AG08395 (cell line): Measurements from ENCODE around the gene DENND1A.
A peak's percentile ranks its signal among the peaks of the same experiment; 100 is the strongest.
"Not testable (repeated sequence)": the region's sequence is repeated elsewhere in the genome, so short reads cannot be mapped to it uniquely, and the experiment has no call there.

Experiments used
- DNase-seq: peaks from one replicate; pipeline ENCODE4 v3.0.0; 2012; ENCODE audit warnings: mixed read lengths, low spot score

DENND1A gene

DNA sequence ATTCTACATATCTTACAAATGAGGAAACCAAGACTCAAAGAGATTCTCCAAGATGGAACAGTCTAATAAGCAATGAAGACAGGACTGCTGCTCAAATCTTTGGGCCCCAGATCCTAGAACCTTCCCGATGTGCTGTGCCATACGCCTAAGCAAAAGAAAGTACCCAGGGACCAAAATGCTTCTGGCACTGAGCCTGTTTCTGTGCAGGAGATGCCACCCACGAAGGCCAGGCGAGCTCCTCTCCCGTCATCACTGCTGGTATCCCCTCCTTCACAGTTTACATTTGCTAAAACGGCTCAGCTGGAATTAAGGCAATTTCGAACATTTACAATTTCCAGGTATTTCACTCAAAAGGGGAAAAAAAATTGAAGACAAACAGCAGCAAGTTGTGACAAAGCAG is 277.5 kb downstream of the DENND1A start:
- DNase-seq = no peak

DNA sequence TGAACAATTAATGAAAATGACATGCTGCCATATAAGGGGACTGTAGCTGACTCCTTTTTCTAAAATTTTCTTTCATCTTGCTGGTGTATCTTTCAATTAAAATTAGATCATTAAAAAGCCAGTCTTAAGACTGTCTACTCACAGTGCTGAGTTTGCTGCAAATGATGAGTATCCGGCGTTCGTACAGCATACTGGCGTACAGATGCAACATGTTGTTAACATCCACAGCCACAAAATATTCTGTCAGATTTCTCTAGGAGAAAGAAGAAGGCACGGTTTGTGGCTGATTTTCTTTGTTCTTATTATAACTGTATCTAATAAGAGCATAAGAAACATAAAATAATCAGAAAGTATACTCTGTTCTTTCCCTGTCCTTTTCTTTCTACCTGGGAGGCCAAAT is 278.1 kb downstream of the DENND1A start:
- no peak for DNase-seq

DNA sequence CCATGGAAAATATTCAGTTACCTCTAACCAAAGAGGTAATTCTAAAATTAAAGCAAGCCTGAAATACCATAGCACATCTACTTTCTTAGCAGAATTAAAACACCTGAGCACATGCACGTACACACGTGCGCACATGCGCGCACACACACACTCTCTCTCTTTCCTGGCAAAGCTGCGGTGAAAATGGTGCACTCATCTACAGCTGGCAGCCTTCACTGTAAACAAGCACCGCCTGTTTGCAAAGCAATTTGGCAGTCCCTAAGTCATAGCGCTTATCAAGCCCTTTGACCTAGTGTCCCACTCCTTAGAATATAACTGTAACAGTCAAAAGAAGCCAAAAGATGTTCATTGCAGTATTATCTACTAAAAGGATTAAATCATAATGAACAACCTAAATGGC is 278.7 kb downstream of the DENND1A start:
- no peak for DNase-seq

DNA sequence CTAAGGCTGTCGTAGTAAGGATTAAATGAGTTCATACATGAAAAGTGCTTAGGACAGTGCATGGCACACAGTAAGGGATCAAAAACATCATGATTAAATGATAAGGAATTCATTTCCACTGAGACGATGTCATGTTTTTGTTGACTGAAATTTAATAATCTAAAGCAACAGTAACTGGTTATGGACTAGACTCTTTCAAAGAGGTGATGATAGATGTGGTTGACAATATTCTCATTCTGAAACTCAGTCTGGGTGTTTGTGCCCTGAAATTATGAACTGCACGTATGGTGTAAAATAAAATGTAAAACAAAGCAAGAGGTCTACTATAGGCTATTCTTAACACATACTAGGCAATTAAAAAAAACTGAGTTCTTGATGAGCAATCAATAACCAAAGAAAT is 280.0 kb downstream of the DENND1A start:
- DNase-seq = no peak

DNA sequence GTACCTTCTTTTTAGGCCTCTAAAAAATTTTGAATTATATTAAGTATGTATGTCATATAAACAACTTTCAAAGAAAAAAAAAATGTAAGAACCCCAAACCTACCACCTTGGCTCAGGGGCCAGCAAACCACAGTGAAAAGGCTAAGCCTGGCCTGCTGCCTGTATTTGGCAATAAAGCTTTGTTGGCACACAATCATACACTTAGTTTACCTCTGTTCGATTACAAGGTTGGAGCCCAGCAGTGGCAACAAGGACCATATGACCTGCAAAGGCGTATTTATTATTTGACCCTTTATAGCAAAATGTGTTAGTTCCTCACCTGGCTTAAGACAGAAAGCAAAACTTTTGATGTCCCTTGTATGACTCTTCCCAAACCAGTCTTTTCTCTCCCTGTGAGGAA is 282.8 kb downstream of the DENND1A start:
- no peak for DNase-seq

DNA sequence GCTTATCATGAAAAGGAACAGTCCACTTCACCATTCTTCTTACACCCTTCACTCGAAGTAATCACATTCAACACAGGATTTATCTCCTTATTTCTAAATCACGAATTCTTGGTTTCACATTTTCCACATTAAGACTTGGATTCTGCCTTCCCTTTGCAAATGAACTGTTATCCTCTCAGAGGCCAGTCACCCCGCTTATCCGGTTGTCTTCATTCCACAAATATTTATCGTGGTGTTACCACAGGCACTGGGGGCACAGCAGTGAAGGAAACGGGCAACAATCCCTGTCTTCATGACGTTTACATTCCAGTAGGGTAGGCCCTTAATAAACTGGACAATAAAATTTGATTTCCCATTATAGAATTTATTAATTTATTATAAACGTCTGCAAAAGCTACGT is 284.2 kb downstream of the DENND1A start:
- no peak for DNase-seq

DNA sequence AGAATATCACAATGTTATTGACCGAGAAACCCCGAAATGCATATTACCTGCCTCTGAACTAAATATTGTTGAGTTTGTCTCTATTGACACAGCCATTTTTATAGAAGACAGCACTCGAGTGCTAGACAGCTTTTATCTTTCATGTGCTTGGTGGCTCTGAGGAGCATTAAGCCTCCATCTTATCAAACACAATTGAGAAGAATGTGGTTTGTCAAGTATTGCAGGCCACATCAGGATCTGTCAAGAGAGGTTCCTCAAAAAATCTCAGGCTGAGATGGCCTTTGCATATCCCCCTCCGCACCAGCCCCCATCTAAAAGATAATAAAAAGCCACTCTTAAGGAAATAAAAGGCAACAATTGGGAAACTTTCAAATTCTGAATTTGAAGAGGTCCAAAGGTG is 284.8 kb downstream of the DENND1A start:
- no peak for DNase-seq

DNA sequence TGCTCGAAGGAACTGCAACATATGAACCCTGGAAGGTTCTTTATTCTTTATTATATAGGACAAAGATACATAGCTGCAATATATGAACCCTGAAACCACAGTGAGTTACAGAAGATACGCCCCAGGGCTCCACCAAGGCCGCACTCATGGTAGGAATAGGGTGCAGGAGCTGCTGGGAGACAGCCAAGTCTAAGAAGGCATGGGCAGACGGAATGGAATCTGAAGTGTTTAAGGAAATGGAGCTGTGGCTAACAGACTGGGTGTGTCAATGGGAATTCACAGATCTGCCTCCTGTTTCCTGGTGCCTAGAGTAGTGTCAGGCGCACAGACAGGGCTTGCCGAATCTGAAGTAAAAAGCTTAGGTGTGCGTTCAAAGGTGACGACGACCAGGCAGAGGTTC is 286.4 kb downstream of the DENND1A start:
- no peak for DNase-seq

DNA sequence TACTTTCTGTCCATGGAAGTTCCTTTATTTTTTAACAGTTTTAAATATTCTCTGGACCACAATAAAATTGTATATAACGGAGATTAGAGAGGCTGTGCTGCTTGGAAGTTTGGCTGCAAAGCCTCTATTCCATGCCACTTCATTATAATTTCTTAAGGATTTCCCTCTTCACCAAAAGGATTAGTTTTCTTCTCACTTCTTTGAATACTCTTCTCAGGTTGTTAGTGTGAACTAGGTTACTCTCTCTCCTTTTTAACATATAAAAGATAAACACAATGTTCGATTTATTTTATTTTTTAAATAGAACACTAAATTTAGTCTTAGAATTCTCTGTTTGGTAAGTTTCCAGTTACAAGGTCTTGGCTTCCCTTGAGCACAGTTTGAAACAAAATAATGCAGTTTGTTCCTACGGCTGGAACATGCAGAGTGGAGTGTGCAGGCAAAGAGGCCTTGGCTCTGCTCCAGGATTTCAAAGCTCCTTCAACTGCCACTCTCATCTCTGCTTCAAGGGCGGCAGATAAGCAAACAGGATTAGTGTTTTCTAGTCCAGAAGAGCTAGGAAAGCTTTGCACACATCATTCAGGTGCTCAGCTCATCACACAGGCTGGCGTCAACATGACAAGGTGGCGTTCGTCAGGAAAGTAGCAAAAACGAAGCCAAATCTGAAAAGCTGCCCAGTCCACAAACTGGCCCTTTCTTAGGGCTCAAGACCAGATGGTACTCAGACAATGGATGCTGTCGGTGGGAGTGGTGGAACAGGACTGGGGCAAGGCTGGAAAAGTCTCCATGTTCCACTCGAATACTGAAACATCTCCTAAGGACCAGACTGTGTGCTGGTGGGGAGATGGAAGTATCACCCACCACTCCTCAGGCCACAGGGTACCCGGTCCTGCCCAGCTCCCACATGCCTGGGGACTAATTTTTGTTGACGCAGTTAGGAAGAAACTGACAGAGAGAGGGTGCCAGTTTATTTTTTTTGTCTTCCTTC is 287.3 kb downstream of the DENND1A start:
- DNase-seq = no peak

DNA sequence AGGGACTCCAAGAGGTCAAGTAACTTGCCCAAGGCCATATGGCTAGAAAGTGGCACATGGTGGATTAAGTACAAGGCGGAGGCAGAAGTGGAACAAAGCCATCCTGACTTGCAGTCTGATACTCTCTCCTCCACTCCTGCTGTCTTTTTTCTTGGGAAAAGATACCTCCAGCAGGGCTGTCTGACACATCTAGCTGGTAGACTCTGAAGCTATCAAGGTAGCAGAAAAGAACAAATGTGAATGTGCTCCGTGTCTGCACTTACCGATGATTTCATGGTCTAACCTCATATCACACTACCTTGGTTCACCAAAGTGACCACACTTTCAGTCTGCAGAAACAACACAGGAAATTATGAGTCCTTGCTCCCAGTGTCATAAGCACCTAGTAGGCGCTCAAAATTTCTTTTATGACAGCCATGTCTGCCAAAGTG is 289.1 kb downstream of the DENND1A start:
- DNase-seq = no peak

DNA sequence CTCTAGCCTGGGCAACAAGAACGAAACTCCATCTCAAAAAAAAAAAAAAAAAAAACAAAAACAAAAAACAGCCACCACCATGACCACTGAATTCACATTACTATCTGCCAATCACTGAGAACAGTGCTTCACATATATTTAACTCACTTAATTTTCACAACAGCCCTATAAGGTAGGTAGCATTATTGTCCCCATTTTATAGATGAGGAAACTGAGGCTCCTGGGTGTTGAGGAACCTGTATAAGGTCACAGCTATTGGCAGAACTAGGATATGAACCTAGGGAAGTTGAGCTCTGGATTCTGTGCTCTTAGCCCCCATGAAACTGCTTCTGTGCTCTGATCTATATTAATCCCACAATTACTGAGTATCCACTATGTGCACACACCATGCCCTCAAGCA is 290.2 kb downstream of the DENND1A start:
- DNase-seq = no peak

DNA sequence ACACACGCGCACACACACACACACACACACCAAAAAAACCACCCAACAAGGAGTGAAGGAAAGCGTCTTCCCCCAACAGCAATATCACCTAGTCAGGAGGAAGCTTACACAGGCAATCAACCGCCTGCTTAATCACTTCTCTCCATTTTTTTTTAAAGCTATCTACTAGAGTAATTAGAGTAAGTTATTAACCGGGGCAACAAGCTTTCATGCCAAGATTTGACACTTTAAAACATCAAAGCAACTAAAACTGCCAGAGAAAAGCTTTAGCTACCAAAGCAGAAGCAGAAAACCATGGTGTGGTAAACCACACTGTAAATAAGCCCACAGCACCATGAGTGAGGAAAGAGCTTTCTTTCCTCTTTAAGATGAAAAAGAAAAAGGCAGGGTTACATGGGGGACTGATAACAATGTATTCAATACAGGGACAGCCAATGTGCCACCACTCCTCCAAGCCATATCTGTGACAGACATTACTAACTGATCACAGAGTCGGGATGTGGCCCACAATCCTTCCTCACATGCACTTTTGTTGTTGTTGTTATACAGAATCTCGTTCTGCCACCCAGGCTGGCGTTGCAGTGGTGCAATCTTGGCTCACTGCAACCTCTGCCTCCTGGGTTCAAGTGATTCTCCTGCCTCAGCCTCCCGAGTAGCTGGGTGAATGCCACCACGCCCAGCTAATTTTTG is 291.8 kb downstream of the DENND1A start:
- DNase-seq = no peak

DNA sequence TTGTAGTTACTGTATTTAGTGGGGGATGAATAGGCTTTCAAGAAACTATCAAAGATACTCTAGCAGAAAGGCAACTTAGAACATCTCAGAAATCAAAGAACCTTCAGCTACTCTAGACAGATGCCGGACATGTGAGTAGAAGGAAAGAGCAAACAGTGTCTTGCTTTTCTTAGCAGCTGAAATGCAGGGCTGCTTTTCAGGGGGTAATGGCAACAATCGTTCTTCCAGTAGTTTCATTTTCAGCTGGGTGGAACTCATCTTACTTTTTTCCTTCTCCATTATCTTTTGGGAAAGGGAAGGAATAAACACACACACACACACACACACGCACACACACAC is 292.4 kb downstream of the DENND1A start:
- DNase-seq = peak; percentile 10

DNA sequence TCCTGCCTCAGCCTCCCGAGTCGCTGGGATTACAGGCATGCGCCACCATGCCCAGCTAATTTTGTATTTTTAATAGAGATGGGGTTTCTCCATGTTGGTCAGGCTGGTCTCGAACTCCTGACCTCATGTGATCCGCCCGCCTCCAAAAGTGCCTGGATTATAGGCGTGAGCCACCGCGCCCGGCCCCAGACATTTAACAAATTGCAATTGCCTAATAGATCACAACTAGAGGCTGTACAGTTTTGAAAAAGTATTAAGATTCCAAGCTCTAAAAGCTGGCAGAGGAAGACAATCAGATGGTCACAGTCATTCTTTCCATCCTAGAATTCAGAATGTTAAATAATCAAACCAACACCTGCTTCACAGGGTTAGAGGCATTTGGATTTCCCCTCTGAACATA is 293.1 kb downstream of the DENND1A start:
- not testable (repeated sequence) for DNase-seq

DNA sequence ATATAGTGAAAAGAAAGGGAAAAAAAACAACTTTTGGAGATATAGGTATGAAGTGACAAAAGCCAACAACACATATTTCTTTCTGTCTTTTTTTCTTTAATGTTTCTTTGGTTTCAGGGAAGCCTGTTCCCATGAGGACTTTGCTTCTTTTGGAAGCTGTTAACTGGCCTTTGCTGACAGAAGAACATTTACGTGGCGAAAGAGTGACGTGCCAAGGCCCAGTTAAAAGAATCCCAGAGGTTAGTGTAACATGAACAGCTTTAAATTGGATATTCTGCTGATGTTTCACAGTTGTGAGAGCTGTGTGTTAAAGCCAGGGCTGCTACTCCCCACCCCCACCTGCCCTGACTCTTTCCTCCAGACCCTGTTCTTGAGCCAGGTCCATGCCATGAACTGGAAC is 298.1 kb downstream of the DENND1A start:
- no peak for DNase-seq

DNA sequence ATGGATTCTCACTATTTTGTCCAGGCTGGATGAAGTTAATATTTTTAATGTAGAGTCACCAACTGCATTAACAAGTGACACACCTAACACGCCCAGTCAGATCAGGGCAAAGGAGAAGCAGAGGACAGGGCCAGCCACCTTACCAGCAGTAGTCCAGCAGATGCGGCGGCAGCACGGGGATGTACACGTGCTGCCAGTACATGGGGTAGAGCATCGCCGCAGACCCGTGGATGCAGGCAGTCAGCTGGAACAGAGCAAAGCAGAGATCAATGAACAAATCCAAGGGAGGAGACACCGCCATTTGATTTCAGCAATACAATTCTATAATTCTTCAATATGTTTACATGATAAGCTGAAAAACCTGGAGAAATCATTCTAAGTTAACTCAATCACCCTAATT is 299.7 kb downstream of the DENND1A start:
- no peak for DNase-seq

DNA sequence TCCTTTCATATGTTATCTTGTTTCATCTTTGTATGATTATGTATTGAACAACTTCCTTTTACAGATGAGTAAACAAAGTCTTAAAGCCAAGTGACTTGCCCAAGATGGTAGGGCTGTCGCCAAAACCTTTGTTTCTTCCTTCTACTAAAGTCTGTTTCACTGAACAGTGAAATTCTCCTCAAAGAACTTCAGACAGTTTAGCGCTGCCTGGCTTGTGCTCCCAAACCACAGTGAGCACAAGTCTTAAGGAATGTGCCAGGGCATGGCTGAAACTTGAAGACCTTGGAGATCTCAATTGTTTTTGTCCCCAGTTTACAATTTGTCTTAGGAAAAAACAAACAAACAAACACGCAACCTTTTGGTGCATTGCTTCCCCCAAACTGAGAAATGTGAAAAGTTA is 300.4 kb downstream of the DENND1A start:
- DNase-seq = no peak

DNA sequence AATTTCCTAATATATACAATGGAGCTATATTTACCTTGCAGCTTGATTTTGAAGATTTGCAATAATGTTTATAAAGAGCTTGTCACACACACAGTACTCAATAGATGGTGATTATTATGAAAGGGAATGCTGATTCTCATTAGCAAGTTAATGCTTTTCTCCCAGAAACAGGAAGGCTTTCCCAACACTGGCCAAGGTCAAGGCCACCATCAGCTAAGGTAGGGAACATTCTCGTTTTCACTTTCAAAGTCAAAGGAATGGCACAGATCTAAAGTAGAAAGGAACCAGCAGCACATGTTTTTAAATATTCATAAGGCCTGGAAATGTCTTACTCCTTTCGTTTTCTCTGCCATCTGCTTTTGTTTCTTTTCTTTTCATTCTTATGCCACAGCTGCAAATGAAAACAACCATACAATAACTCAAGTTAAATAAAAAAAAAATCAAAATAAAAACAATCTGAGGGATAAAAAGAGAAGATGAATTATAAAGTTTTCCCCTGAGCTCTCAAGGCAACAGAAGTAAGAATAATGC is 307.1 kb downstream of the DENND1A start:
- no peak for DNase-seq

DNA sequence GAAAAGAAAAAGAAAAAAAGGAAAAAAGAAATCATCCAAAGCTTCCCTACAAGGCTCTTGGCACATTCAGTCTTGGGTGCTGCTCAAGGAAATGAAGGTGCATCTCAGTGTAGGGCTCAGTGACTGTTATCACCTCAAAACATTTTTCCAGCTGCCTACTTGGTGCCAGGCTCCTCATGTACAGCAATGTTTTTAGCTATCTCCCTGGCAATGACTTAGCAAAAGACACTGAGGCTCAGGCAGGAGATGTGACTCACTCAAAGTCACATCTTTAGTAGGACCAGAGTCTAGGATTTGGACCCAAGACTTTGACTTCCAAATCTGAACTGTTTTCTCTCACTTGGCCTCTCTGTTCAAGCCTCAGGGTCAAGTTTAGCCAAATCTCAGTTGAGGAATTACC is 309.7 kb downstream of the DENND1A start:
- no peak for DNase-seq

DNA sequence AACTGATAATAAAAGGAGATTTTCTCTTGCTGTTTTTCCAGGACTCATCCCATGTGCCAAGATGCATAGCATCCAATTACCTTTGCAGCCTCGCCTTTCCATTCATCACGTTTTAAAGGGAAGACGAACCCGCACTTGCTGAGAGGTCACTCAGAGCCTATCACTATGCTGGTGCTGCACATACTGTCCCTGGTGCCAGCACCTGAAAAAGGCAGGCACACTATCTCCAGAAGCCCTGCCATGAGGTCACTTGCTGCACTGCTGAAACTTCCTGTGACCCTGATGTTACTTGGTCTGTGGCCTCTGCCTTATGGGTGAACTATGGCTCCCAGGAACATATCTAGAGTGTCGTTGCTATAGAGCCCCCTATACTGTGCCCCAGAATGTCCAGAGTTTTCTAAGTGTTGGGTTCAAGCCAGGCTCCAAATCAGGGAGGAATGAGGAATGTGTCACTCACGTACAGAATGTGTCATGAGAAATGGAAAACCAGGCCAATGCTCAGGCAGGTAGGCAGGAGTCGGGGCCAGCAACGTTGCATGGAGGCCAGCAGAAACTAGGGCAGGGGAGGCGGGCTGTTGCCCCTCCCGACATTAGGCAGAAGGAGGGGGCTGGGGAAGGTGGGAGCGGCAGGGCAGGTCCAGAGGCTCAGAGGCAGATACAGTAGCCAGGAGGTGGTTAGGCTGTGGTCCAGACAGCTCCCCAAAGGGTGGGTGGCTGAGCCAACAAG is 311.8 kb downstream of the DENND1A start:
- no peak for DNase-seq

DNA sequence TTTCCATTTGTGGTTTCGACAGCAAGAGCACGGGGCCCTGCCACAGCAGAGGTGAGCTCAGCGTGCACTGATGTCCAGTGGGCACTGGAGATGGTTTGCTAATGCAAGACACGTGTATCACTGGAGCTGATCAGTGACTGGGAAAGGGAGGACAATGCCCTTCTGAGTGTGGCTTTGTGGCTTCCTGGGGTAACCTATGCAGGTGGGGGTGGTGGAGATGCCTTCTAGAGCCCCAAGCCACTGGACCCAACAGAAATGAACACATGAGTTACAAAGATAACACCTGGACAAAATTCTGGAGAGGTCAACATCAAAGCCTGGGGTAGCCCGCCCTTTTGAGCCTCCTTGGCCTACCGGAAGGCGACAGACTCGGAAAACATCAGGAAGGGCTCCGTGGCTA is 312.6 kb downstream of the DENND1A start:
- no peak for DNase-seq

DNA sequence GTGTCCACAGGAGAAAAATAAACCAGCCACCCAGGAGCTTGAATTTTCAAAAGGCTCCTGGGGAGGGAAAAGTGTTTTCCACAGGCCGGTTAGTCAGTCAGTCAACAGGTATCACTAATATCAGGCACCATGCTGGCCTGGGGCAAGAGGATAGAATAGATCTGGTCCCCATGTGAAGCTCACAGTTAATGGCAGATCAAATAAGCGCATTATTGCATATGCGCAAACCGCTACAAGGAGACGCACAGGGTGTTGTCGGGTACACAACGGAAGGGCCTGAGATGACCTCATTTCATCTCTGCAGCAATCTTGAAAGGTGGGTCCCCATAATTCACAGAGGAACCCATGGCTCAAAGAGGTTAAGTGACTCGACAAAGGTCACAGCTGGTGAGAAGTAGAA is 313.2 kb downstream of the DENND1A start:
- no peak for DNase-seq

DNA sequence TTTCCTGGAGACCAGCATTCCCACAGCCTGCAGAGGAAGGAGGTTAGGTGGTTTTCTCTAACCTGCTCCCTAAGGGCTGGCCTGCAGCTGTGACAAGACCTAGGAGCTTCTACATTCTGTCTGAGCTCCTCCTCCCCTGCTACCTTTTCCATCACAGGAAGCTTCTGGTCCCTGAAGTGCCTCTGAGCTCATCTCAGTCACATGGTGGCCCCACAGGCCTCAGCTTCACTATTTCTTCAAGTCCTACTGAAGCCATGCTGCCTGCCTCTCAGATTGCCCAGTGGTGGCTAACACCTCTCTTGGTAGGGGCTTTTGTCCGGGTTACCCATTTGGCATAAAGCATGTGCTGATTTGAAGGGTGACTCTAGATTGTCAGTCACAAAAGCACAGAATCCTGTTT is 314.5 kb downstream of the DENND1A start:
- DNase-seq = no peak
